GM19238 (cell line): ENCODE measurements around the gene TOM1L1.

Experiments used
- DNase-seq: peaks from one replicate; pipeline ENCODE4 v3.0.0; 2011; ENCODE audit warnings: low spot score; ENCODE audit not compliant: insufficient read length

The TOM1L1 gene

GRCh38 chr17:54945231-54945630, 44.6 kb downstream of the TOM1L1 start:
- DNase-seq = no peak

GRCh38 chr17:54945671-54946070, 45.0 kb downstream of the TOM1L1 start:
- no peak for DNase-seq

- DNase-seq = no peak
Measured at GRCh38 chr17:54947396-54947795, 46.7 kb downstream of the TOM1L1 start.

GRCh38 chr17:54948380-54948779, 47.7 kb downstream of the TOM1L1 start:
- no peak for DNase-seq

- DNase-seq = no peak
Measured at GRCh38 chr17:54950116-54950515, 49.5 kb downstream of the TOM1L1 start.

- no peak for DNase-seq
Measured at GRCh38 chr17:54951286-54951685, 50.6 kb downstream of the TOM1L1 start.

- DNase-seq = no peak
Measured at GRCh38 chr17:54956791-54957190, 56.1 kb downstream of the TOM1L1 start.

- DNase-seq = peak; percentile 14
Measured at GRCh38 chr17:54967621-54968261, 67.1 kb downstream of the TOM1L1 start.

GRCh38 chr17:54968262-54968987, 67.8 kb downstream of the TOM1L1 start, which contains the start of the genes COX11 and STXBP4:
Gene COX11, minus strand, starts transcription at chr17:54968654. Its CDS starts 8 bp downstream, at chr17:54968646.
Gene STXBP4, plus strand, starts transcription at chr17:54968765. Its CDS starts 17,455 bp downstream, at chr17:54986220.
- DNase-seq = peak; percentile 72

GRCh38 chr17:54968988-54969332, 68.3 kb downstream of the TOM1L1 start:
- DNase-seq = no peak

GRCh38 chr17:54969658-54970572, 69.3 kb downstream of the TOM1L1 start:
- DNase-seq = no peak

GRCh38 chr17:54971147-54971546, 70.5 kb downstream of the TOM1L1 start:
- DNase-seq = no peak

- DNase-seq = no peak
Measured at GRCh38 chr17:54971901-54972300, 71.2 kb downstream of the TOM1L1 start.

GRCh38 chr17:54972406-54973138, 71.9 kb downstream of the TOM1L1 start:
- DNase-seq = no peak

GRCh38 chr17:54974759-54975158, 74.1 kb downstream of the TOM1L1 start:
- DNase-seq = no peak

- no peak for DNase-seq
Measured at GRCh38 chr17:54976316-54976715, 75.7 kb downstream of the TOM1L1 start.

- DNase-seq = no peak
Measured at GRCh38 chr17:54977744-54978143, 77.1 kb downstream of the TOM1L1 start.

- DNase-seq = no peak
Measured at GRCh38 chr17:54979657-54980056, 79.0 kb downstream of the TOM1L1 start.

GRCh38 chr17:54980375-54980774, 79.7 kb downstream of the TOM1L1 start:
- no peak for DNase-seq

GRCh38 chr17:54982399-54982798, 81.7 kb downstream of the TOM1L1 start:
- no peak for DNase-seq

- no peak for DNase-seq
Measured at GRCh38 chr17:54983260-54983659, 82.6 kb downstream of the TOM1L1 start.
